ENCODE measurements around the gene HSPA12B.

- TF ChIP-seq POLR2A (IDR thresholded peaks at IDR 0.05) (no peak), CTCF (IDR thresholded peaks at IDR 0.05) (no peak), POLR2AphosphoS5 (IDR thresholded peaks at IDR 0.05) (no peak)
Observed at GRCh38 chr20:3702611-3703391, 29.7 kb upstream of the HSPA12B start.

Measured in upper lobe of left lung (tissue), 4 donors.